Measurements from ENCODE around the gene COL4A1.
A peak's percentile ranks its signal among the peaks of the same experiment; 100 is the strongest.

The COL4A1 gene

GRCh38 chr13:110306960-110307766 lies at the start of gene COL4A1, which contains the start of gene COL4A2:
TSS of gene COL4A1 (minus strand) at chr13:110307157. CDS start at chr13:110307027, 130 bp downstream.
TSS of gene COL4A2 (plus strand) at chr13:110307284. CDS start at chr13:110307904, 620 bp downstream.
- DNase-seq, result no peak

GRCh38 chr13:110356362-110356761 lies 49.4 kb upstream of the COL4A1 start:
- no peak for DNase-seq

GRCh38 chr13:110354715-110355473 lies 47.9 kb upstream of the COL4A1 start:
- DNase-seq, result no peak

GRCh38 chr13:110354123-110354627 lies 47.2 kb upstream of the COL4A1 start:
- no peak for DNase-seq

- DNase-seq, result no peak
Measured at GRCh38 chr13:110353339-110353977, 46.5 kb upstream of the COL4A1 start.

GRCh38 chr13:110352735-110353134 lies 45.8 kb upstream of the COL4A1 start:
- DNase-seq, result no peak

- DNase-seq, result no peak
Measured at GRCh38 chr13:110351636-110352420, 44.9 kb upstream of the COL4A1 start.

- no peak for DNase-seq
Measured at GRCh38 chr13:110350509-110350908, 43.6 kb upstream of the COL4A1 start.

GRCh38 chr13:110350049-110350448 lies 43.1 kb upstream of the COL4A1 start:
- DNase-seq, result no peak

- DNase-seq, result no peak
Measured at GRCh38 chr13:110349239-110349638, 42.3 kb upstream of the COL4A1 start.

GRCh38 chr13:110348309-110349105 lies 41.5 kb upstream of the COL4A1 start:
- DNase-seq, result no peak

- peak; percentile 11 to 16 for DNase-seq
Measured at GRCh38 chr13:110347535-110348308, 40.8 kb upstream of the COL4A1 start.

GRCh38 chr13:110347088-110347487 lies 40.1 kb upstream of the COL4A1 start:
- DNase-seq, result no peak

GRCh38 chr13:110346661-110347067 lies 39.7 kb upstream of the COL4A1 start:
- DNase-seq, result no peak

- no peak for DNase-seq
Measured at GRCh38 chr13:110345701-110346100, 38.7 kb upstream of the COL4A1 start.

- DNase-seq, result no peak
Measured at GRCh38 chr13:110345266-110345665, 38.3 kb upstream of the COL4A1 start.

GRCh38 chr13:110344320-110344719 lies 37.4 kb upstream of the COL4A1 start:
- DNase-seq, result no peak

GRCh38 chr13:110343241-110343865 lies 36.4 kb upstream of the COL4A1 start:
- DNase-seq, result no peak

GRCh38 chr13:110342474-110342873 lies 35.5 kb upstream of the COL4A1 start:
- no peak for DNase-seq

Measured in SW 1271 (cell line).